H9 (cell line): Measurements from ENCODE around the gene TAGLN3. TPM values are rescaled to one million over a fixed set of nuclear protein-coding genes. Genes with fewer than 3 reads are reported as not detected.

Source experiments
- DNase-seq: peaks from one replicate; pipeline ENCODE4 v3.0.0-alpha.2; 2017
- H2AFZ ChIP-seq: one replicate; pipeline ENCODE4 v1.6.1; 2013; ENCODE audit warnings: mild to moderate bottlenecking, low read length, control low read depth, moderate library complexity
- H2AK5ac ChIP-seq: 2 replicates; pipeline ENCODE4 v1.6.1; 2013; ENCODE audit warnings: low read length, control low read depth, mixed read lengths; ENCODE audit not compliant: insufficient read length
- H2BK120ac ChIP-seq: one replicate; pipeline ENCODE4 v1.6.1; 2013; ENCODE audit warnings: low read depth, mild to moderate bottlenecking, low read length, control low read depth, inconsistent platforms; ENCODE audit not compliant: poor library complexity, severe bottlenecking
- H2BK12ac ChIP-seq: 2 replicates; pipeline ENCODE4 v1.6.1; 2013; ENCODE audit warnings: low read length, control low read depth, mixed read lengths, low read depth; ENCODE audit not compliant: insufficient read length
- H2BK15ac ChIP-seq: 2 replicates; pipeline ENCODE4 v1.6.1; 2013; ENCODE audit warnings: low read depth, low read length, control low read depth
- H2BK20ac ChIP-seq: one replicate; pipeline ENCODE4 v1.6.1; 2013; ENCODE audit warnings: low read depth, mild to moderate bottlenecking, low read length, control low read depth, inconsistent platforms; ENCODE audit not compliant: poor library complexity, severe bottlenecking
- H2BK5ac ChIP-seq: 2 replicates; pipeline ENCODE4 v1.6.1; 2013; ENCODE audit warnings: low read length, control low read depth, mixed read lengths; ENCODE audit not compliant: insufficient read length
- H3K14ac ChIP-seq: 2 replicates; pipeline ENCODE4 v1.6.1; 2013; ENCODE audit warnings: low read length, control low read depth; ENCODE audit not compliant: insufficient read depth
- H3K18ac ChIP-seq: 2 replicates; pipeline ENCODE4 v1.6.1; 2013; ENCODE audit warnings: low read depth, mild to moderate bottlenecking, mixed read lengths, low read length, control low read depth; ENCODE audit not compliant: insufficient read length
- H3K23ac ChIP-seq: 2 replicates; pipeline ENCODE4 v1.6.1; 2013; ENCODE audit warnings: low read length, control low read depth, mixed read lengths, low read depth; ENCODE audit not compliant: insufficient read length
- H3K23me2 ChIP-seq: 2 replicates; pipeline ENCODE4 v1.6.1; 2013; ENCODE audit warnings: low read depth, mild to moderate bottlenecking, mixed read lengths, low read length, control low read depth; ENCODE audit not compliant: insufficient read length, poor library complexity, severe bottlenecking
- H3K27ac ChIP-seq: 2 replicates; pipeline ENCODE4 v1.5.1; 2013; ENCODE audit warnings: low read length, control low read depth, mixed read lengths, low read depth; ENCODE audit not compliant: insufficient read length
- H3K27me3 ChIP-seq: 2 replicates; pipeline ENCODE4 v1.6.1; 2013; ENCODE audit warnings: low read length, control low read depth, inconsistent platforms; ENCODE audit not compliant: insufficient read depth
- H3K4ac ChIP-seq: 2 replicates; pipeline ENCODE4 v1.6.1; 2013; ENCODE audit warnings: low read depth, mild to moderate bottlenecking, control low read depth, inconsistent platforms, low read length, moderate library complexity
- H3K4me1 ChIP-seq: 2 replicates; pipeline ENCODE4 v1.6.1; 2013; ENCODE audit warnings: low read length, control low read depth, inconsistent platforms; ENCODE audit not compliant: insufficient read depth
- H3K4me2 ChIP-seq: 2 replicates; pipeline ENCODE4 v1.6.1; 2013; ENCODE audit warnings: low read length, control low read depth, mixed read lengths; ENCODE audit not compliant: insufficient read length, insufficient read depth
- H3K56ac ChIP-seq: 2 replicates; pipeline ENCODE4 v1.6.1; 2013; ENCODE audit warnings: low read depth, mild to moderate bottlenecking, mixed read lengths, low read length, control low read depth; ENCODE audit not compliant: insufficient read length
- H3K79me1 ChIP-seq: 2 replicates; pipeline ENCODE4 v1.6.1; 2013; ENCODE audit warnings: low read depth, mild to moderate bottlenecking, moderate library complexity, low read length, control low read depth, inconsistent platforms; ENCODE audit not compliant: insufficient read depth, poor library complexity, severe bottlenecking
- H3K79me2 ChIP-seq: 2 replicates; pipeline ENCODE4 v1.6.1; 2013; ENCODE audit warnings: low read length, control low read depth, inconsistent platforms; ENCODE audit not compliant: insufficient read depth
- H3K9ac ChIP-seq: 2 replicates; pipeline ENCODE4 v1.6.1; 2013; ENCODE audit warnings: low read length, control low read depth, mixed read lengths; ENCODE audit not compliant: insufficient read length; ENCODE audit errors: extremely low read depth
- H3K9me3 ChIP-seq: one replicate; pipeline ENCODE4 v1.6.1; 2013; ENCODE audit warnings: low read depth, low read length, inconsistent platforms; ENCODE audit not compliant: control insufficient read depth
- H3T11ph ChIP-seq: one replicate; pipeline ENCODE4 v1.6.1; 2013; ENCODE audit warnings: mild to moderate bottlenecking, low read length, control low read depth, inconsistent platforms
- H4K20me1 ChIP-seq: one replicate; pipeline ENCODE4 v1.6.1; 2013; ENCODE audit not compliant: control insufficient read depth, insufficient read length, insufficient read depth
- H4K5ac ChIP-seq: 2 replicates; pipeline ENCODE4 v1.6.1; 2013; ENCODE audit warnings: low read depth, mild to moderate bottlenecking, mixed read lengths, low read length, control low read depth; ENCODE audit not compliant: insufficient read length
- H4K8ac ChIP-seq: replicated peaks from 2 replicates; pipeline ENCODE4 v1.6.1; 2013; ENCODE audit warnings: low read length, control low read depth, mixed read lengths, low read depth; ENCODE audit not compliant: insufficient read length
- H4K91ac ChIP-seq: 2 replicates; pipeline ENCODE4 v1.6.1; 2013; ENCODE audit warnings: low read depth, mild to moderate bottlenecking, moderate library complexity, mixed read lengths, low read length, control low read depth; ENCODE audit not compliant: insufficient read length
- H3K27ac Mint-ChIP-seq, 3 experiments: 2 replicates in 2 of 3; 3 replicates in 1 of 3; pipeline ENCODE4 v1.8.0; 2020 to 2021; ENCODE audit warnings: mixed read lengths in 3 of 3, mild to moderate bottlenecking in 1 of 3, moderate library complexity in 1 of 3
- H3K27me3 Mint-ChIP-seq: 2 replicates; pipeline ENCODE4 v1.8.0; 2021; ENCODE audit warnings: low read depth, mild to moderate bottlenecking, moderate library complexity, mixed read lengths
- H3K36me3 Mint-ChIP-seq, 3 experiments: 2 replicates in 2 of 3; 3 replicates in 1 of 3; pipeline ENCODE4 v1.8.0; 2020 to 2021; ENCODE audit warnings: low read depth in 3 of 3, mixed read lengths in 3 of 3; ENCODE audit not compliant: insufficient read depth in 1 of 3
- H3K4me1 Mint-ChIP-seq, 2 experiments: 2 replicates each; pipeline ENCODE4 v1.8.0; 2020; ENCODE audit warnings: mixed read lengths in 2 of 2
- H3K4me3 Mint-ChIP-seq, 2 experiments: 2 replicates in 1 of 2; 3 replicates in 1 of 2; pipeline ENCODE4 v1.8.0; 2020 to 2021; ENCODE audit warnings: mild to moderate bottlenecking in 2 of 2, mixed read lengths in 2 of 2, moderate library complexity in 1 of 2
- H3K9me3 Mint-ChIP-seq, 2 experiments: 2 replicates in 1 of 2; 3 replicates in 1 of 2; pipeline ENCODE4 v1.8.0; 2020; ENCODE audit warnings: mild to moderate bottlenecking in 2 of 2, mixed read lengths in 2 of 2, moderate library complexity in 1 of 2
- WGBS: extraction: QIAGEN DNeasy Blood & Tissue Kit; methylation state at CpG from one replicate; pipeline ENCODE4 v1.1.7; 2013; ENCODE audit warnings: missing lambda C conversion rate, low lambda C conversion rate, mixed read lengths; ENCODE audit not compliant: insufficient read length; ENCODE audit errors: extremely low coverage; 5-methylcytosine and 5-hydroxymethylcytosine counted together
- total RNA-seq: library from RNA; stranded (reverse); gene quantifications from 2 replicates; pipeline ENCODE4 v1.2.1, GENCODE V29; 2021
- TF ChIP-seq, protein P1 (sequence below): fragments of 200-600 bp; sonication (generic); conservative IDR thresholded peaks from 3 replicates; pipeline ENCODE4 v1.8.0; 2021; ENCODE audit warnings: antibody characterized with exemption, mild to moderate bottlenecking

TAGLN3 gene
- total RNA-seq, 1 experiment from 2014 or later = 6.4 TPM

DNA sequence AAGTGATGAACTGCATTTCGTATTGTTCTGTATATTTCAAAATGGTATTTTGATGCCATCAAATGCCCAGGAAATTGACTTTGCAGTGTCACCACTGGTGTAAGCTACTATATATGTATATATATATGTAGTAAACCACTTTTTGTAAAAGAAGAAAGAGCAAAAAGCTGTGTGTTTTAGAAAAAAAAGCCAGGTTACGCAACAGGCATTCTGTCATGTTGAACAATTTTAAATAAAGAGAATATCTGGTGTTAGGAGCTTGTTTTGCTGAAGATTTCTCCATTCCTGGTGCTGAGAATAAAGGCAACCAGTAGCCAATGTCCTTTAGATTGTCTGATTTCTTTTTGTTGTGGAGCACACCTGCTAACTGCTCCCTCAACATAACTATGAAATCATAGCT, 23.6 kb upstream of the TAGLN3 start:
- H2AK5ac ChIP-seq = no peak overlapping the region
- Mint-ChIP-seq H3K36me3 (no peaks in the 10 kb centered on the region; a peak in 1 of 7 replicates), H3K27ac (no peak overlapping the region), H3K27me3 (no peaks in the 10 kb centered on the region), H3K4me1 (peaks cover 6 to 9% of the 10 kb centered on the region in 2 experiments; a peak in 3 of 4 replicates), H3K9me3 (no peaks in the 10 kb centered on the region), H3K4me3 (no peak overlapping the region)
- H3K14ac ChIP-seq = no peak overlapping the region
- no peaks in the 10 kb centered on the region for H3K79me1 ChIP-seq
- no CpG with 5 or more reads among the region's 2 CpGs for WGBS
- peaks cover 3% of the 10 kb centered on the region for H3K23me2 ChIP-seq
- no peak overlapping the region for H3K4ac ChIP-seq
- H3K79me2 ChIP-seq = no peaks in the 10 kb centered on the region
- H2BK5ac ChIP-seq = no peak overlapping the region
- H3K56ac ChIP-seq = no peak overlapping the region
- no peaks in the 10 kb centered on the region for H3K27me3 ChIP-seq
- H3T11ph ChIP-seq = no peak overlapping the region
- no peaks in the 10 kb centered on the region for H4K20me1 ChIP-seq
- H4K8ac ChIP-seq = no peak overlapping the region
- H3K9ac ChIP-seq = no peak overlapping the region
- H3K9me3 ChIP-seq = no peaks in the 10 kb centered on the region
- no peak overlapping the region for H3K23ac ChIP-seq
- H4K5ac ChIP-seq = no peak overlapping the region
- H3K18ac ChIP-seq = no peak overlapping the region
- H2BK12ac ChIP-seq = no peak overlapping the region
- H2AFZ ChIP-seq = no peak overlapping the region
- DNase-seq = no peak
- no peak overlapping the region for H3K4me2 ChIP-seq
- H2BK15ac ChIP-seq = no peak overlapping the region
- TF ChIP-seq, protein P1, sequence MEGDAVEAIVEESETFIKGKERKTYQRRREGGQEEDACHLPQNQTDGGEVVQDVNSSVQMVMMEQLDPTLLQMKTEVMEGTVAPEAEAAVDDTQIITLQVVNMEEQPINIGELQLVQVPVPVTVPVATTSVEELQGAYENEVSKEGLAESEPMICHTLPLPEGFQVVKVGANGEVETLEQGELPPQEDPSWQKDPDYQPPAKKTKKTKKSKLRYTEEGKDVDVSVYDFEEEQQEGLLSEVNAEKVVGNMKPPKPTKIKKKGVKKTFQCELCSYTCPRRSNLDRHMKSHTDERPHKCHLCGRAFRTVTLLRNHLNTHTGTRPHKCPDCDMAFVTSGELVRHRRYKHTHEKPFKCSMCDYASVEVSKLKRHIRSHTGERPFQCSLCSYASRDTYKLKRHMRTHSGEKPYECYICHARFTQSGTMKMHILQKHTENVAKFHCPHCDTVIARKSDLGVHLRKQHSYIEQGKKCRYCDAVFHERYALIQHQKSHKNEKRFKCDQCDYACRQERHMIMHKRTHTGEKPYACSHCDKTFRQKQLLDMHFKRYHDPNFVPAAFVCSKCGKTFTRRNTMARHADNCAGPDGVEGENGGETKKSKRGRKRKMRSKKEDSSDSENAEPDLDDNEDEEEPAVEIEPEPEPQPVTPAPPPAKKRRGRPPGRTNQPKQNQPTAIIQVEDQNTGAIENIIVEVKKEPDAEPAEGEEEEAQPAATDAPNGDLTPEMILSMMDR = no peak
- no peak overlapping the region for H2BK120ac ChIP-seq
- no peak overlapping the region for H3K27ac ChIP-seq
- no peak overlapping the region for H4K91ac ChIP-seq
- no peaks in the 10 kb centered on the region for H3K4me1 ChIP-seq
- no peak overlapping the region for H2BK20ac ChIP-seq
